Measurements from ENCODE around the gene DMRTC2.

- peak; percentile 42 for TF ChIP-seq CTCF (IDR thresholded peaks at IDR 0.05; ENCODE audit: borderline replicate concordance, extremely low read depth, low read length, poor library complexity, severe bottlenecking)
- TF ChIP-seq EZH2 (IDR thresholded peaks at IDR 0.05; ENCODE audit: borderline replicate concordance, low read depth, low read length, severe bottlenecking): no peak
Observed at GRCh38 chr19:41859618-41860418, 15.0 kb downstream of the DMRTC2 start, which contains the start of gene RPS19.
